Measurements from ENCODE around the gene NEDD4.
"Not testable (repeated sequence)": the region's sequence is repeated elsewhere in the genome, so short reads cannot be mapped to it uniquely, and the experiment has no call there.

Gene NEDD4

DNA sequence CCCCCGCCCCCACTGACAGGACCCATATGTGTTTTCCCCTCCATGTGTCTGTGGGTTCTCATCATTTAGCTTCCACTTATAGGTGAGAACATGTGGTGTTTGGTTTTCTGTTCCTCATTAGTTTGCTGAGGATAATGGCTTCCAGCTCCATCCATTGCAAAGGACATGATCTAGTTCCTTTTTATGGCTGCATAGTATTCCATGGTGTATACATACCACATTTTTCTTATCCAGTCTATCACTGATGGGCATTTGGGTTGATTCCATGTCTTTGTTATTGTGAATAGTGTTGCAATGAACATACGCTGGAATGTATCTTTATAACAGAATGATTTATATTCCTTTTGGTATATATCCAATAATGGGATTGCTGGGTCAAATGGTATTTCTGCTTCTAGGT lies 171.7 kb downstream of the NEDD4 start:
- DNase-seq = not testable (repeated sequence)

DNA sequence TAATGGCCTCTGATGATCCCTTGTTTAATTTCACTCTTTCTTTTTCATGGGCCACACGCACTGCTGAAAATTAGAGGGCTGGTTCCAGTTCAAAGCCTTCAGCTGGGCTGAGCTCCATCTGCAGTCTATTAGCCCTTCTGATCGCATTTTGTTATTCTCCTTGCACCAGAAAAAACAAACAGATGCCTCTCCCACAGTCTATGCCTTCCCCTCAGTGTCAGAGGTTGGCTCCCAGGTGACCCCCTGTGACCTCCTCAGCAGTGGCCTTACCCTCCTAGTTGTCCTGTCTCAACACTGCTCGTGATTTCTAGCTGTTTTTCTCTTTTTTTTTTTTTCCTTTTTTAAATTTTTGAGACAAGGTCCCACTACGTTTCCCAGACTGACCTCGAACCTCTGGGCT lies 173.4 kb downstream of the NEDD4 start:
- no peak for DNase-seq

DNA sequence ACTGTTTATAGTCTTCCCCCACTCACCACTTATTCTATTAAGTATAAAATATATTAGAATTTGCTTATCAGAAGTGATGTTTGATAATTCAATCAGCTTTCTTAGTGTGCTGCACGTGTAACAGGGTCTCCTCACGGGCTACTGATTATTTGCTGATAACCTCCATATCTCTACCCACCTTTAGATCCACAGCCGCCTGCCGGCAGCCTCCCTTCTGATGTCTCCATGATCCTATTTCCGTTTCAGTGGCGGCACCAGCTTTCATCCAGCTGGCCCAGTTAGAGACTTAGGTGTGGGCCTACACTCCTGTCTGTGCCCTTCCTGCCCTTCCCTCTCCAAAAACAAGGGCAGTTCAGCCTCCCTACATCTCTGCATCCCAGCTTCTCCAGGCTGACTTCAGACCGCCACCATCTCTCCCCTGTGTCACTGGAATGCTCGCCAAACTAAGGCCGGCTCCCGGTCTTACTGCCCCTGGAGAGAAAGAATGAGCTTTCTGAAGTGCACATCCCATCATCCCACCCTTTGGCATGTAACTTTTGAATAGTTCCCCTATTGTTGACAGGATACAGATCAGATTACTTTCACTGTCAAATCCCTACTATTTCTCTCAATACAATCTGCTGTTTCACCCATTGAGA lies 173.9 kb downstream of the NEDD4 start:
- DNase-seq = no peak

DNA sequence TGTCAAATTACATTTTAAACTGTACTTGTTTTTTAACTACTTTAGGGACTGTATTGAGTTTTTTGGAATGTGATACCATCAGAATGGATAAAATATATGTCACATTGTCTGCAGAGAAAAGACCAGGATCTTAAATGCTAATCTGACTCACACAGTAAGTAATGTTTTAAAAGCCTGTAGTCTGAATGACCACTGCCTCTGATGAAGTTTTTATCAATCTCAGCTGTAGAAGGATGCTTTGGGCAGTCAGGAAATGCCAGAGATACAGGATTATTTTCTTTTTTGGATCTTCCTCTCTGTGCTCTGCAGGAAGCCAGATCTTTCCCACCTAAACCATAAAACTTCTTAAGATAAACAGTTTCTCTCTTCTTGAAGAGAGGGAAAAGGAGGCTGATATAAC lies 177.4 kb downstream of the NEDD4 start:
- no peak for DNase-seq

DNA sequence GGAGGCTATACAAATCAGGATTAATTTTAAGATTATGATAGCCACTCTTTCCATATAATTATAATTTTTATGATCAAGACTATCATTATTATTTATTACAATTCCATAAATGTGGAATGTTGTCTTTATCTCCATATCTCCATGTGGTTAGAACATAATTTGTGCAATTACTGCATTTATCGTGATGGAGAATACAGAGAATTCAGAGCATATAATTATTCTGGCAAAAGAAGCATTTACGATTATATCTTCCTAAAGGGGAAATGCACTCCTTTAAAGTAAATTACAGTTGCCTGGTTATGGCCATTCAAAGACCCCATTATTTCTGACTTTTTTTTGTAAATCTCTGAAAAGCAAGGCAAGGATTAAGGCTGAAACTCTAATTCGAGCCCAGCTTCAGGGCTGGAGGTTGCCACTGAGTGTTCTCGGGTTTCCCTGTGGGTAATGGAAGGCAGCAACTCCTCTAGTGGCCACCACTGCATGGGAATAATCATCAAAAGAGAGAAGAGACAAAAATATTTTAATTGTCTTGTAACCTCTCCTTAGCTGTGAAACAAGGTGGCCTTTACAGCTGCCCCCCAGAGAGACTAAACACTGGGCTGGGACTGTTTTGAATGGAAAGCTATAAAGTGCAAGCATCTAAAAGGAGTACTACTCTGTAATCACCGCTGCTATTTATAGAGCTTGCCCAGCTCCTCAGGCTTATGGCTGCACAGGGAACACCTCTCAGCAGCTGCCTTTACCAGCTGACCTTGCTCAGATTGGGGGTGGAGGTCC lies 190.6 kb downstream of the NEDD4 start:
- DNase-seq = peak; percentile 19

DNA sequence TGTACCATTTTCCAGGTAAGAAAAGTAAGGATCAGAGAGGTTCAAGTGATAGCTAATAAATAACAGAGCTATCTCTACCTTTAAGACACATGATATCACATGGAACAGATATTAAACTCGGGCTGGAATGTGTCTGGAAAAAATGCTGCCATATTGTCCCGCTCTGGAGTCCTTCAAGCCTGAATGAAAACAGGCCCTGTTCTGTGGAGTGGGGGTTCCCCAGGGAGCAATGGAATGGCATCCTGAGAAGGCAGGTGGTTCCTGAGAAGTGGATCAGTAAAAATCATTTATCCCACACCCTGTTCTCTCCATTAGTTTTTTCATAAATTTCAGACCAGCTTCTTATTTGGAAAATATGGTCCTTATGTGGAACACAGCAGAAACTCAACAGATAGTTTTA lies 193.2 kb downstream of the NEDD4 start:
- DNase-seq = no peak

DNA sequence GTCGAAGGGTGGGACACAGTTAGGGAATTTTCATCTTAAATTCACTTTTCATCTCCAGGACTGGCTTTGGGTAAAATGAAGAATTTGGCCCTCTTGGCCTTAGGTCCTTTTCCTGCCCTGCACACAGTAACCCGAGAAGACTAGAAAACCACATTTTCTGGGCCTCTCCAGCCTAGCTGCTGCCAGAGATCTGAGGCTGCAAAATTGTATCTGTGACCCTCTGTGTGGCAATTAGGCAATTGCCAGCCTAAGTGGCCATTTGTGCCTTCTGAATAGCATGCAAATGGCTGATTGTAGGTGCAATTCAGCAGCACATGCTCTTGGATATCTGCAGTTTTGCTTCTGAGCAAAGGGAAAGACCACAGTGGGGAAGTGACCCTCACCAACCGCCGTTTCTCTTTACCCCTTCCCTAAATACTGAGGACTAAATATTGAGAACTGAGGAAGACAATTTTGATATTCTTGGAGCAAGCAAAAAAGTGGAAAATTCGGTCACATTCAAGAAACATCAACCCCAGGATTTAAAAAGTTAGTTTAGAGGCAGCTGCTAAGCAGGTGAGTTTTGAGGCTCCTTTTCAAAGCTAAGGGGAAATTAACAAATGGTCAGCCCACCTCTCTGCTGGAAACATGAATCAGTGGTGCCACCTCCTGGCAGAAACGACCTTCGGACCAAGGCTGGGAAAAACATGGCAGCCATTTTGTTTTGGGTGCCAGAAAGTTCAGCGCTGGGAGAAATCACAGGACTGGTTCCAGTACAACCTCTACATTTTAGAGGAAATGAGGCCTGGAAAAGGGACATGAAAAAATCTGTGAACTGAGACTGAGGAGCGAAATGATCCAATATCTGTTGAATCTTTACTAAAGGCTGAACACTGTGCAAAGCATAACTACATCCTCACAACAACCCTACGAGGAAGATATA lies 193.9 kb downstream of the NEDD4 start:
- peak; percentile 89 for DNase-seq

DNA sequence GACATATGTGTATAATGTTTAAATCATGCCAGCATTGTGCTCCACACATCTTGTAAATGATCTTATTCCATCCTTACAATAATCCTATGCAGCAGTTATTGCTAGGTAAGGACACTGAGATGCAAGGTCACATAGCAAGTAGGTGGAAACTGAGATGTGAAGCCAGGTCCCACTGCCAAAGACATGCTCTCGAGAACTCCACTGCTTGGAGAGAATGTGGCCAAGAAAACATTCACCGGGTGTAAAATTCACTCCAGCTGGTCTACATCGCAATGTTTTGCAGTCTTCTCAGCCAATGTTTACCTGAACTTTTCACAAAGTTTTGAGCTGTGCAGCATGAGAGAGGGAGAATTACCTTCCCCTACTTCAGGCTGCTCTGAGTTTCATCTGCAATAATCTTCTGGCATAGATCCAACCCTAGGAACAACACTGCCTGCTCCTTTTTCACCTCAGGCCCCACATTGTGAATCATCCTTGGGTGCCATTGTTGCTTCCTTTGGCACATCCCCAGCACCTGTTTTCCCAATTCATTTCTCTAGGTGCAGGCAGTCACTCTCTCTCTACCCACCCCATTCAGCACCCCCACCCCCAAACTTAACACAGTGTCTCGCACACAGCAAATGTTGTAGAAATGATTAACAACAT lies 197.0 kb downstream of the NEDD4 start:
- peak; percentile 37 for DNase-seq

DNA sequence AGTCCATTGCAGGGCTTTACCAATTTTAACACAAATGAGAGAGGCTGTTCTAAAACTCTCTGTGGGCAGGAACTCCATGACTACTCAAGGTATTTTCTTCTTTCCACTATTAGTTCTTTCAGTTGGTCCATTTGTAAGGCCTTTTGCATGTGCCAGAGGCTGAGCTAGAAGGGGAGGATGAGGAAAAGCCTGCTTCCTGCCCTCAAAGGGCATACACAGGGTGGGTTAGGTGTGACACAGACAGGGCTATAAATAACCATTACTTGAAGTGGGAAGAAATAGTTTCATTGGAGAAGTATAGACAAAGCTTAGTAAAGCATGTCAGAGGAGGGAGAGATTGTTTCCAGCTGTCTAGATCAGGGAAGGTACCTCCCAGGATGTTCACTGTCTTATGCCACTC lies 198.4 kb downstream of the NEDD4 start:
- DNase-seq = no peak

DNA sequence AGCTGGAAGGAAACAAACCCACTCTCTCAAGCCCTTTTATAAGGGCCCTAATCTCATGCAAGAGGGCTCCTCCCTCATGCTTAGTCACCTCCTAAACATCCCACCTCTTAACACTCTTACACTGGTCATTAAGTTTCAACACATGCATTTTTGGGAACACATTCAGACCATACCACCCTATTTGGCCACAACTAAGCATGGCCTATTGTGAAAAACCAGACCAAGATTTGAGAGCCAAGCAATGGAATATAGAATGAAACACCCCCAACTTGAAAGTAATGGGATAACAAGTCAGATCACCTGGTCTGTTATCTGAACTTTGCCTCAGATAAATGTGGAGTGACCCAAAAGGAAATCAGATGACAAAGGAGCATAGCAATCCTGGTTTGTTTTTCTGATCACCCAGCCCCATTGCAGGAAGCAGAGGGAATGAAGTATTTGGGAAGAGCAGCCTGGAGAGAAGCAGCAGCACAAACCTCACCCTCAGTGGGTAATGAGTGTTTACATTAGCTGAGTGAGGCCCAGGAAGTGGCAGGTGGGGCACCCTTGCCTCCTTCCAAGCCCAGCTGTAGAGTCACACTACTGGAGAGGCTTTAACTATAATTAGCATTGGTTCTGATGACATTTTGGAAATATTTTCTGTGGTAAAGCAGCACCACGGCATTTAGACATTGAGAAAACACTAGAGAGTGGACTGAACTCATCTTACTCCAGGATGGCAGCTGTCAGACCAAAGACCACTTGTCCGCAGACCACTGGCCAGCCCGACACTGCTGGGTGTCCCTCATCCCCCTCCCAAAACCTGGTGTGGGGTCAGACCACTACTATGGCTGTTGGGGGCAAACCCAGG lies 201.6 kb downstream of the NEDD4 start:
- DNase-seq = no peak

DNA sequence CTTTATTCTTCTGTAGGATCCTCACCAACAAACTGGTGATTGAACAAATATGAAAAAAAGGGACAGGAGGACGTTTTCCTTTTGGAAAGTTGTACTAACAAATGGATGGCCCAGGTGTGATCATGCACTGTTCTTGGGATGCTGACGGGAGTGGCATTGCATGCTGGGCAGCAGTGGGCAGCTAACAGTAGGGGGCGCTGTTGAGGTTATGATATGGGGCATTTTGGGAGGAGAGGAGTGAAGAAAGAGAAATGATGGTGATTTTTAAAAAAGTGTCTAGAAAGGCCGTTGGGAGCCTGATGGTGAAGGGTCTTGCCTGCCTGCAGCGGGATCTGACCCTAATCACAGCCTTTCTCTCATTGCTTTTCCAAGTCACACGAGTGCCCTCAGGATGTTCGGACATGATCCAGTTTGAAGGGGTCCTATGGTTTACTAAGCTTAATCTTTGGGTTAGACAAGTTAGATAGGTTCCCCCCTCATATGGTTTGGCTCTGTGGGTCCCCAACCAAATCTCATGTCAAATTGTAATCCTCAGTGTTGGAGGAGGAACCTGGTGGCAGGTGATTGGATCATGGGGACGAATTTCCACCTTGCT lies 204.2 kb downstream of the NEDD4 start:
- DNase-seq = no peak

DNA sequence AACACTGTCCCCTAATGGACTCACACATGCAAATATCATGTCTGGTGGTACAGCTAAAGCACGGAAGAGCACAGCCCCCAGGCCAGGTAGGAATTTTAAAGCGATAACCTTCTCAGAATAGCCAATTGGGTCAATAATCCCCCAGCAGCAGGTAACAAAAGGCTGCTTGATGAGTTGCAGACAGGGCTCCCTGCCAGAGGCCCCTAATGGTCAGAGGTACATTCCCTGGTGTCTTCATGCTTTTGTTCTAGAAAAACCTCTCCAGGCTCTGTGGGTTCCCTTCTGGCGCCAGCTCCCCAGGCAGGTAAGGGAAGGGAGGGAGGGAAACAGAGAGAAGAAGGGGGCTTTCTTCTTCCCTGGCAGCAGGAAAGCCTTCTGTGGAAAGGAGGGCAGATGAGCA lies 207.1 kb downstream of the NEDD4 start:
- no peak for DNase-seq

DNA sequence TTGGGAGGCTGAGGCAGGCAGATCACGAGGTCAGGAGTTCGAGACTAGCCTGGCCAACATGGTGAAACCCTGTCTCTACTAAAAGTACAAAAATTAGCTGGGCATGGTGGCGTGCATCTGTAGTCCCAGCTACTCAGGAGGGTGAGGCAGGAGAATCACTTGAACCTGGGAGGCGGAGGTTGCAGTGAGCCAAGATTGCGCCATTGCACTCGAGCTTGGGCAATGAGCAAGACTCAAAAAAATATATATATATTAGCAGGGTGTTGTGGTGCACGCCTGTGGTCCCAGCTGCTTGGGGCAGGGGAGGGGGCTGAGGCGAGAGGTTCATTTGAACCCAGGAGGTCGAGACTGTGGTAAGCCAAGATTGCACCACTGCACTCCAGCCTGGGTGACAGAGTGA lies 207.8 kb downstream of the NEDD4 start:
- not testable (repeated sequence) for DNase-seq

DNA sequence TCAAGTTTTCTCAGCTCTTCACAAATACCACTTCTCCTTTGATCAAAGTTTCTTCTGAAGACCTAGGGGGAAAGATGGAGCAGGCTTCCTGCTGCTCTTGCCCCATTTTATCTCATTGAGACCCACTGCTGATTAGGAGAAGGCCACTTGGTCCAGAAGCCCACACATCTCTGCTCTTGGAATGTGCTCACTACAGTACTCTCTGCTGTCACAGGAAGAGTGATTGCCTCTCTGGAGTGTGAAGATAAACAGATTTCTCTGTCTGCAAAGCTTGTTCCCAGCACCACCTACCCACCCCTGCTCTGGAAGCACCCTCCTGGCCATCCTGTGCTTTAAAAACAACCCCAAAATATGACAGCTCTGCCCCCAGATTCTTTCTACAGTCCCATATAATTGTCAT lies 209.1 kb downstream of the NEDD4 start:
- no peak for DNase-seq

DNA sequence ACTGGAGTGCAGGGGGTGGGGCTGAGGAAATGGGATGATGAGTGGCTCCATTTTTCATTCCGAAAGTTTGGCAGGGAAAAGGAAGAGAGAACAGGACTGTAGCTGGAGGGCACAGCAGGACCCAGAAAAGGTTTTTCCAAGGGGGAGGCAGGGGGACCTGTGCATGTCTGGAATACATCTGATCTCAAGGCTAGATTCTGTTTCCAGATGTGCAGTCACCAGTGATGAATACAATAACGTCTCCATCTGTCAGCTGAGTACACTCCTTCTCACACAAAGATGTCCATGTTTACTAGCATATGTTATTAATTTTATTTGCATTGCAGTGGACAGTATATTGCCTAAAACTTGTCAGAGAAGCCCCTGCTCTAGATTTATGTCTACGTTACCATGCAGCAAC lies 210.5 kb downstream of the NEDD4 start:
- DNase-seq = peak; percentile 23

DNA sequence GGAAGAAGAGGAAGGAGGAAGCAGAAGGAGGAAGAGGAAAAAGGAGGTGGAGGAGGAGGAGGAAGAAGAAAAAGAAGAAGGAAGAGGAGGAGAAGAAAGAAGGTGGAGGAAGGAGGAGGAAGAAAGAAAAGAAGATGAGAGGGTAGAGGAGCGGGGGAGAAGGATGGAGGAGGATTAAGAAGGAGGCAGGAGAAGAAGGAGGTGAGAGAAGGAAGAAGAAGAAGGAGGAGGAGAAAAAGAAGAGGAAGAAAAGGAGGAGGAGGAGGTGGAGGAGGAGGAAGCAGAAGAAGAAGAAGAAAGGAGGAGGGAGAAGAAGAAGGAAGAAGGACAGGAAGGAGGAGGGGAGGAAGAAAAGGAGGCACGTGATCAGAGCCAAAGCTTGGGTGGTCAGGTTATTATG lies 213.1 kb downstream of the NEDD4 start:
- no peak for DNase-seq

DNA sequence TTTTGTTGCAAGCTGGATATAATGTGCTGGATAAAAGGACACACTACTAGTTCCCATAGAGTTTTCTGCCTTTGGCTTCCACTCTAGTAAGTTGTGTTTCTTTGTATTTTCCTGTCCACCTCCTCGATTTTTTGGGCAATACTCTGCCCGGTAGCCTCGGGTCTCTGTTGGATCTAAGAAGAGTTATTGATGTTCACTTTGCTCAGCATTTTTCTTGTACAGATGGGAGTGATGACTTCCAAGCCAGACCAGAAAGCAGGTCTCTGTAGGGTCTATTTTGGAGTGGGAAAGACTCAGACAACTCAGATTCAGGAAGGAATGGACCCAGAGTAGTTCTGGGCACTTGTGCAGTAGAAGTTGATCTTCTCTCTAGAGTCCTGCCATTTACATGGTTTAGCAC lies 214.5 kb downstream of the NEDD4 start:
- no peak for DNase-seq
